GM12875 (cell line): ENCODE measurements around the gene SEBOX.

Experiments used
- H3K4me3 ChIP-seq: one replicate; pipeline ENCODE4 v1.5.1; 2011; ENCODE audit warnings: low read depth, low read length, control low read depth
- TF ChIP-seq, protein P1 (sequence below): IDR thresholded peaks from 2 replicates; pipeline ENCODE4 v1.5.1; 2011; ENCODE audit warnings: low read depth, mild to moderate bottlenecking, control low read depth, inconsistent platforms, low read length, moderate library complexity, borderline replicate concordance; ENCODE audit not compliant: insufficient read depth

SEBOX gene

DNA sequence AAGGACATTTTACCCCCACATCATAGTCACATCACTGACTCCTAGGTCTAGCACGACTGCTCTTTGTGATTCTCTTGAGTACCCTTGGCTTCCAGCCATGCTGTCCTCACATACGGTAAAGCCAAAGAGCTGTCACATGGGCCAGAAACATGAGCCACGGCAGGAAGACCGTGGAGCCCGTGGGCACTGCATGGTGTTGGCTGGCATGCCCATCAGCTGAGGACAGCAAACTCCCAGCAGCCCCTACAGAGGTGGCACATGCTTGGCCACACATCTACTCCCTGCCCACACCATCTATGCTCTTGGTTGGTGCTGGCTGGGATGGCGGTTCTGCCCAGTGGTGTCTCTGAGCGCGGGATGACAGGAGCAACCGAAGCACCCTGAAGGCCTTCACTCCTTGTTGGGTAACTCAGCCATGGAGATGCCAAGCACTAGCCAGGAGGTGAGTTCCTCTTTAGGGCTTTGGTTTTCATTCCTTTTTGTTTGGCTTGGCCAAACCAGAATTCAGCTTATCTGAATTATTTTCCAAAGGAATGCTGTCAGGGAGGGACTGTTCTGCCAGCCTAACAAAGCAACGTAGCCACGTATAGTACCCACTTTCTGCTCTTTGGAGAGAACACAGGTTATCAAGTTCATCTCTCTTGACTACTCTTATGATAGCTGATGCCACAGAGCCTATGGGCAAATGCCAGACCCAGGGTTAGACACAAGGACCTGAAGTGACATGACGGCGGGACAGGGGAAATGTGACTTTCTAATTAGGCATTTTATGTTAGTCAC lies 19.4 kb downstream of the SEBOX start:
- TF ChIP-seq, protein P1, sequence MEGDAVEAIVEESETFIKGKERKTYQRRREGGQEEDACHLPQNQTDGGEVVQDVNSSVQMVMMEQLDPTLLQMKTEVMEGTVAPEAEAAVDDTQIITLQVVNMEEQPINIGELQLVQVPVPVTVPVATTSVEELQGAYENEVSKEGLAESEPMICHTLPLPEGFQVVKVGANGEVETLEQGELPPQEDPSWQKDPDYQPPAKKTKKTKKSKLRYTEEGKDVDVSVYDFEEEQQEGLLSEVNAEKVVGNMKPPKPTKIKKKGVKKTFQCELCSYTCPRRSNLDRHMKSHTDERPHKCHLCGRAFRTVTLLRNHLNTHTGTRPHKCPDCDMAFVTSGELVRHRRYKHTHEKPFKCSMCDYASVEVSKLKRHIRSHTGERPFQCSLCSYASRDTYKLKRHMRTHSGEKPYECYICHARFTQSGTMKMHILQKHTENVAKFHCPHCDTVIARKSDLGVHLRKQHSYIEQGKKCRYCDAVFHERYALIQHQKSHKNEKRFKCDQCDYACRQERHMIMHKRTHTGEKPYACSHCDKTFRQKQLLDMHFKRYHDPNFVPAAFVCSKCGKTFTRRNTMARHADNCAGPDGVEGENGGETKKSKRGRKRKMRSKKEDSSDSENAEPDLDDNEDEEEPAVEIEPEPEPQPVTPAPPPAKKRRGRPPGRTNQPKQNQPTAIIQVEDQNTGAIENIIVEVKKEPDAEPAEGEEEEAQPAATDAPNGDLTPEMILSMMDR, result no peak

DNA sequence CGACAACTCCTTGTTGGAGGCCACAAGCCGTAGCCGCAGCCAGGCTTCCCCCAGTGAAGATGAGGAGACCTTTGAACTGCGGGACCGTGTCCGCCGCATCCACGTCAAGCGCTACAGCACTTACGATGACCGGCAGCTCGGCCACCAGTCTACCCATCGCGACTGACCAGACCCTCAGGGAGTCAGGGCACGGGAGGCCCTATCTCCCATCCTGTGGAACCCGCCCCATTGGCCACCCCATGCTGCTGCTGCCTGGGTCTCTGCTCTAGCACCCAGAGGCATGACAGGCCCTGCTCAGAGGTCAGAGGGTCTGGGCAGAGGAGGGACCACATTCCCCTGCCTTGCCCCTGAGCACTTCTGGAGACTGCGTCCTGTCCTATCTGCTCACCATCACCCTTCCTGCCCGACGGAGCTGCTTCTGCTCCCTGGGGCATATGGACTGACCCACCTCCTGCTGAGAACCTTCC lies 20.5 kb downstream of the SEBOX start:
- no peak overlapping the region for H3K4me3 ChIP-seq
- TF ChIP-seq, protein P1, result no peak

More for the DNA sequence above, 19.4 kb downstream of the SEBOX start:
- H3K4me3 ChIP-seq, result no peak overlapping the region

DNA sequence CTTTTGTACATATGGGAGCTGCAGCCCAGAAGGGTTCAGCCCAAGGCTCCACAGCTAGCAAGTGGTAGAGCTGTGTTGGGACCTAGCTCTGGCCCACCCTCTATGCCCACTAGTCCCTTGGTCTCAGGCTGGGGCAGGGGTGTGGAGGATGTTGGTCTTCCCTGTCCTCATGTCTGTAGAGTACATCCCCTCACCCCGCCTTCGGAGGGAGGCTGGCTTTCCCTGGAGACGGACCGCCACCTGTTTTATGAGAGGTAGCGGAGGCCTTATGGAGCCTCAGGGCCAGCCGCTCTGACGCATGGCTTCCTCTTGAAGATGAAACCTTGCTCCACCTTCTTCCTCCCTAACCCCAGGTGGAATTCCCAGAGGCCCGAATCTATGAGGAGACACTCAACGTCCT lies 21.0 kb downstream of the SEBOX start:
- TF ChIP-seq, protein P1, result no peak
- H3K4me3 ChIP-seq, result no peak overlapping the region

DNA sequence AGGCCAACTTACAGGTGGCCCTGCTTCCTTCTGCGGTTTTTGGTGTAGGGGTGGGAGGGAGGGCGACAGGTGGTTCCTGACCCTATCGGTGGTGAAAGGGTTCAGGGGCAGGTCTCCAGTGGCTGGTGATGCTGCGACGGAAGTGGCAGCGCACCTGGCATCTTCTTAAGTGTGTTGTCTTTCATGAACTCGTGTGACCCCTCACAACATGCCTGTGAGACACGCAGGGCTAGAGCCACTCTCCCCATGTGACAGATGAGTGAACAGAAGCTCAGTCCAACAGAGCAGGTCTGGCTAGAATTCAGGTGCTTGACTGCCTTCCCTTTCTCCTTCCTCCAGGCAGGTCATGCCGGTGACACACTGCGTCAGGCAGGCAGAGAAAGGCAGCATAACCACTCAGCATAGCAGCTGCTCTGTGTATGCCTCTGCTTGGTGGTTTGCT lies 21.5 kb downstream of the SEBOX start:
- no peak overlapping the region for H3K4me3 ChIP-seq
- TF ChIP-seq, protein P1, result no peak

DNA sequence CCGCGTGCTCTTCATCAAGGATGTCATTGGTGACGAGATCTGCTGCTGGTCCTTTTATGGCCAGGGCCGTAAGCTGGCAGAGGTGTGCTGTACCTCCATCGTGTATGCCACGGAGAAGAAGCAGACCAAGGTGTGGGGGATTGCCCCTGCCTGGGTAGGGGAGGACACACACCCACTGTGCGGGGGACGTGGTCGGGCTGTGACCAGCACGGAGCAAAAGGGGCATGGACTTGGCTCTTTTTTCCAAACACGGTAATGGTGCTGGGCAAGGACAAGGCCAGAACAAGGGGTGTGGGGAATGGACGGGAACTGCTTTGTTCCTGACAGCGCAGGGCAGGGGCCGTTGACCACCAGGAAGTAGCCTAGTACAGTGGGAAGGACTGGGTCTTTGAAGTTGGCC lies 22.7 kb downstream of the SEBOX start:
- TF ChIP-seq, protein P1, result no peak
- H3K4me3 ChIP-seq, result no peak overlapping the region

DNA sequence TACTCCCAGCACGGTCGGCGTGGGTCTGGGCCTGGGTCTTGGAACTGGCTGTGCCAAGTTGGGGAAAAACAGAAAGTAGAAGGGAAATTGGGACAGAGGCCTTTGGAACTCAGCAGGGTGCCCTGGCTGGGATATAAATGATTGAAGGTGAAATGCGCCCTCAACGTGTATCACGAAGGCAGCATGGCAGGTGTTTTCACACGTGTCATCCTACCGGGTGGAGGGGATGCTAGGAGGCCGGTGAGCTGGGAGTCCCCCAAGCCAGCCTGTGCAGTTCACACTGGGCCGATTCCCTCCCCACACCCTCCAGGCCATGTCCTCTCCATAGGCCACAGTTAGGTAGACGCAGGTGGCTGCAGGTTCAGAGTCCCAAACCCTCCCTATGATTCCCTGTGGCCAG lies 23.5 kb downstream of the SEBOX start:
- TF ChIP-seq, protein P1, result no peak
- H3K4me3 ChIP-seq, result no peak overlapping the region

DNA sequence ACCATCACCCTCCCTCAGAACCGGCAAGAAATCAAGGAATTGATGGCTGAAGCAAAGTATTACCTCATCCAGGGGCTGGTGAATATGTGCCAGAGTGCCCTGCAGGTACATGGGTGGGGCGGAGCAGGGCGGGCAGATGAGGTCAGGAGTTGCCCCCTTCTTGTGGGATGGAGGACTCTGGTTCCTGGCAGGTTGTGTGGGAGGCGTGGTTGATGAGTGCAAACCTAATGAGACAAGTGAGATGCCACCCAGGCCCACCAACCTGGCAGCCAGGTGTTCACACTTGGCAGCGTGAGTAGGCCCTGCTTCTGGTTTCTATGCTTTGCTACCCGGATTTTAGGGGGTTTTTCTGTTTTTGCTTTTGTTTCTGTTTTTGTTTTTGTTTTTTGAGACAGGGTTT lies 24.6 kb downstream of the SEBOX start:
- TF ChIP-seq, protein P1, result no peak
- no peak overlapping the region for H3K4me3 ChIP-seq
